Breast epithelium (tissue), 3 donors: ENCODE measurements around the gene CEACAM16.

Experiments used
- POLR2A ChIP-seq: fragments of 450-650 bp; IDR thresholded peaks from one replicate; pipeline ENCODE4 v1.6.1; 2016; ENCODE audit warnings: antibody characterized with exemption, mild to moderate bottlenecking, moderate library complexity
- POLR2AphosphoS5 ChIP-seq, 3 donors: sonication (generic); formaldehyde crosslinking; IDR thresholded peaks; one replicate each; pipeline ENCODE4 v1.6.1; 2017; ENCODE audit warnings: antibody characterized with exemption in 3 of 3
- TF ChIP-seq, protein P1 (sequence below), 3 donors: fragments of 450-650 bp; IDR thresholded peaks; one replicate each; pipeline ENCODE4 v1.5.1; 2016 to 2017; ENCODE audit warnings: antibody characterized with exemption in 3 of 3, mild to moderate bottlenecking in 3 of 3, moderate library complexity in 3 of 3

DNA sequence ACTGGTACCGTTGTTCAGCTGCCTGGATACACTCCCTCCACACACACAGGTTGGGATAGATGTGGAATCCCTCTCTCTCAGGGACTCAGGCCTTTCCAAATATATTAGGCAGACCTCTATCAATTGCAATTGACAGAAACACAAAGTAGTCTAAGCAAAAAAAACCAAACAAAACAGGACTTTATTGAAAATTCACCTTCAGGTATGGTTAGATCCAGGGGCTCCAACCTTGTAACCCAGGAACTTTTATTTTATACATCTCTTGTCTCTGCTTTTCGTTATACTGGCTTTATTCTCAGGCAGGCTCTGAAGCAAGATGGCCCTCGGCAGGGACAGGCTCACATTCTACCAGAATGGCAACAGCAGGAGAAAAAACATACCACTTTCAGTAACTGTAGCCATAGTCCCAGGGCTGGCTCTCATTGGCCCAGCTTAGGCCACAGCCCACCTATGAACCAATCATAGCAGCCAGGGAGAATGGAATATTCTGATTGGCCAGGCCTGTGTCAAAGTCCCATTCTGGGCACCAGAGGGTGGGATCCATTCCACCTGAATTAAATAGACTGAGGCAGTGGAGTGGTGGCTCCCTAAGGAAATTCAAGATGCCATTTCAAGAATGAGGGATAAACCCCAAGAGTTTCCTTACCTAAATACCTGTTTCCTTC lies 40.8 kb upstream of the CEACAM16 start:
- TF ChIP-seq POLR2A: no peak
- TF ChIP-seq, protein P1, sequence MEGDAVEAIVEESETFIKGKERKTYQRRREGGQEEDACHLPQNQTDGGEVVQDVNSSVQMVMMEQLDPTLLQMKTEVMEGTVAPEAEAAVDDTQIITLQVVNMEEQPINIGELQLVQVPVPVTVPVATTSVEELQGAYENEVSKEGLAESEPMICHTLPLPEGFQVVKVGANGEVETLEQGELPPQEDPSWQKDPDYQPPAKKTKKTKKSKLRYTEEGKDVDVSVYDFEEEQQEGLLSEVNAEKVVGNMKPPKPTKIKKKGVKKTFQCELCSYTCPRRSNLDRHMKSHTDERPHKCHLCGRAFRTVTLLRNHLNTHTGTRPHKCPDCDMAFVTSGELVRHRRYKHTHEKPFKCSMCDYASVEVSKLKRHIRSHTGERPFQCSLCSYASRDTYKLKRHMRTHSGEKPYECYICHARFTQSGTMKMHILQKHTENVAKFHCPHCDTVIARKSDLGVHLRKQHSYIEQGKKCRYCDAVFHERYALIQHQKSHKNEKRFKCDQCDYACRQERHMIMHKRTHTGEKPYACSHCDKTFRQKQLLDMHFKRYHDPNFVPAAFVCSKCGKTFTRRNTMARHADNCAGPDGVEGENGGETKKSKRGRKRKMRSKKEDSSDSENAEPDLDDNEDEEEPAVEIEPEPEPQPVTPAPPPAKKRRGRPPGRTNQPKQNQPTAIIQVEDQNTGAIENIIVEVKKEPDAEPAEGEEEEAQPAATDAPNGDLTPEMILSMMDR (IDR thresholded peaks at IDR 0.05): no peak
- no peak for TF ChIP-seq POLR2AphosphoS5 (IDR thresholded peaks at IDR 0.05)
